HepG2 (cell line): ENCODE measurements around the gene SPAG9. TPM values are rescaled to one million over a fixed set of nuclear protein-coding genes. Genes with fewer than 3 reads are reported as not detected.

Experiments
- ATAC-seq: fragments of 200-7000 bp; cut with Tn5 transposase; 3 replicates; pipeline ENCODE4 v1.9.1; 2020; ENCODE audit warnings: mild to moderate bottlenecking, moderate library complexity
- BruUV-seq: library from RNA; stranded (reverse); fragments of 400-500 nt; replicated peaks from 2 replicates; lab custom pipeline; 2021; lab: Mats Ljungman, UMichigan
- CTCF ChIA-PET: fragments of 300-600 bp; formaldehyde crosslinking; extraction: SDS; loops from one replicate; lab custom pipeline; 2021; ENCODE audit warnings: low total read pairs, inconsistent platforms, low intra/inter-chr PET ratio; lab: Yijun Ruan, JAX
- POLR2A ChIA-PET: fragments of 350-600 bp; sonication (Branson Sonifier 250); formaldehyde crosslinking; loops from one replicate; lab custom pipeline; 2020; ENCODE audit warnings: antibody characterized with exemption, inconsistent platforms; lab: Yijun Ruan, JAX
- DNase-seq: peaks from one replicate; pipeline ENCODE4 v3.0.0-alpha.2; 2015; ENCODE audit warnings: low spot score
- FAIRE-seq: peaks from 3 replicates; lab custom pipeline; 2011; peaks lifted over from hg19 to GRCh38; lab: Jason Lieb, UNC
- H2AFZ ChIP-seq: one replicate; pipeline ENCODE4 v1.6.1; 2011; ENCODE audit warnings: low read length, inconsistent platforms
- H3K27ac ChIP-seq: fragments of 300-600 bp; 3 replicates; pipeline ENCODE4 v1.8.0; 2011; ENCODE audit warnings: mixed run types, mild to moderate bottlenecking, mixed read lengths, low read length, inconsistent platforms; ENCODE audit not compliant: insufficient read depth; ENCODE audit errors: extremely low read length
- H3K27me3 ChIP-seq, 2 experiments: fragments of 200-600 bp in 1 of 2; 2 replicates in 1 of 2; 3 replicates in 1 of 2; pipeline versions ENCODE4 v1.6.0 to v1.8.0; 2011; ENCODE audit warnings: low read length in 2 of 2, mild to moderate bottlenecking in 2 of 2, moderate library complexity in 2 of 2, inconsistent platforms in 1 of 2; ENCODE audit not compliant: insufficient read depth in 2 of 2, control insufficient read depth in 1 of 2
- H3K36me3 ChIP-seq, 2 experiments: fragments of 200-600 bp in 1 of 2; replicated peaks in 1 of 2; 2 replicates in 1 of 2; 3 replicates in 1 of 2; pipeline versions ENCODE4 v1.5.1 to v1.8.0; 2011; ENCODE audit warnings: low read length in 2 of 2, inconsistent platforms in 1 of 2; ENCODE audit not compliant: insufficient read depth in 2 of 2, control insufficient read depth in 1 of 2
- H3K4me1 ChIP-seq: 2 replicates; pipeline ENCODE4 v1.5.1; 2012; ENCODE audit warnings: low read length, inconsistent platforms; ENCODE audit not compliant: insufficient read depth
- H3K4me2 ChIP-seq: 2 replicates; pipeline ENCODE4 v1.6.0; 2011; ENCODE audit warnings: low read depth, low read length, inconsistent platforms
- H3K4me3 ChIP-seq, 3 experiments: fragments of 200-600 bp in 1 of 3; sonication (generic), shearing (Covaris generic) in 1 of 3; replicated peaks in 1 of 3; 2 replicates each; pipeline ENCODE4 v1.5.1; 2011 to 2016; ENCODE audit warnings: low read length in 3 of 3, inconsistent platforms in 2 of 3, low read depth in 2 of 3, mild to moderate bottlenecking in 2 of 3, control low read depth in 1 of 3, mixed read lengths in 1 of 3; ENCODE audit not compliant: insufficient read depth in 1 of 3
- H3K79me2 ChIP-seq: one replicate; pipeline ENCODE4 v1.6.1; 2011; ENCODE audit warnings: low read length, inconsistent platforms; ENCODE audit not compliant: insufficient read depth
- H3K9ac ChIP-seq: 2 replicates; pipeline ENCODE4 v1.6.0; 2011; ENCODE audit warnings: mild to moderate bottlenecking, low read depth, low read length, inconsistent platforms; ENCODE audit not compliant: insufficient read depth
- H3K9me3 ChIP-seq: 2 replicates; pipeline ENCODE4 v1.5.1; 2012; ENCODE audit warnings: mild to moderate bottlenecking, low read length
- H4K20me1 ChIP-seq: 2 replicates; pipeline ENCODE4 v1.6.0; 2011; ENCODE audit warnings: inconsistent platforms, mild to moderate bottlenecking, low read length, moderate library complexity; ENCODE audit not compliant: insufficient read depth
- AHR ChIP-seq: IDR thresholded peaks from 2 replicates; pipeline ENCODE4 v1.6.1; 2018; ENCODE audit warnings: missing genetic modification reagents, missing compliant biosample characterization
- ATAD3A ChIP-seq: sonication (generic); formaldehyde crosslinking; IDR thresholded peaks from 2 replicates; pipeline ENCODE4 v1.4.0; 2020; ENCODE audit warnings: missing genetic modification reagents
- CCAR2 ChIP-seq: fragments of 200-400 bp; formaldehyde crosslinking; optimal IDR thresholded peaks from 2 replicates; pipeline ENCODE3; 2018; ENCODE audit warnings: low read depth, mild to moderate bottlenecking, low read length, moderate library complexity
- HOXA7 ChIP-seq: sonication (generic); formaldehyde crosslinking; IDR thresholded peaks from 2 replicates; pipeline ENCODE4 v1.8.1; 2022; ENCODE audit warnings: mild to moderate bottlenecking, missing genetic modification reagents, moderate library complexity
- KLF13 ChIP-seq: sonication (generic); formaldehyde crosslinking; IDR thresholded peaks from 2 replicates; pipeline ENCODE4 v1.4.0; 2020; ENCODE audit warnings: mild to moderate bottlenecking, missing genetic modification reagents
- MYC ChIP-seq: sonication (generic); formaldehyde crosslinking; IDR thresholded peaks from 2 replicates; pipeline ENCODE4 v1.9.0; 2021; ENCODE audit warnings: missing genetic modification reagents, borderline replicate concordance
- POLR2AphosphoS2 ChIP-seq: IDR thresholded peaks from 2 replicates; pipeline ENCODE4 v1.6.1; 2011; ENCODE audit warnings: low read depth, low read length, improper control_type of control experiment
- RBM22 ChIP-seq: fragments of 200-400 bp; formaldehyde crosslinking; optimal IDR thresholded peaks from 2 replicates; pipeline ENCODE3; 2017; ENCODE audit warnings: mild to moderate bottlenecking, low read length, moderate library complexity
- SNRNP70 ChIP-seq: fragments of 200-400 bp; formaldehyde crosslinking; IDR thresholded peaks from 2 replicates; pipeline ENCODE4 v1.6.1; 2017; ENCODE audit warnings: mild to moderate bottlenecking, low read depth, low read length, moderate library complexity
- SOX13 ChIP-seq, 3 experiments: fragments of 450-650 bp in 1 of 3; sonication (generic) in 1 of 3; formaldehyde crosslinking in 1 of 3; IDR thresholded peaks in 2 of 3; conservative IDR thresholded peaks in 1 of 3; 2 replicates each; pipeline versions ENCODE4 v1.5.0 to v1.6.1; 2016 to 2020; ENCODE audit warnings: antibody characterized with exemption in 1 of 3, mild to moderate bottlenecking in 1 of 3, missing compliant biosample characterization in 1 of 3, missing genetic modification reagents in 1 of 3, moderate library complexity in 1 of 3
- ZNF138 ChIP-seq: sonication (generic); formaldehyde crosslinking; IDR thresholded peaks from 2 replicates; pipeline ENCODE4 v1.5.0; 2020; ENCODE audit warnings: mild to moderate bottlenecking, low read depth, missing genetic modification reagents
- ZNF253 ChIP-seq: sonication (generic); formaldehyde crosslinking; IDR thresholded peaks from 2 replicates; pipeline ENCODE4 v1.8.0; 2022; ENCODE audit warnings: mild to moderate bottlenecking, missing genetic modification reagents, borderline replicate concordance
- ZNF335 ChIP-seq: sonication (generic); formaldehyde crosslinking; IDR thresholded peaks from 2 replicates; pipeline ENCODE4 v1.4.0; 2020; ENCODE audit warnings: missing genetic modification reagents
- ZNF75D ChIP-seq: sonication (generic); formaldehyde crosslinking; IDR thresholded peaks from 2 replicates; pipeline ENCODE4 v1.8.1; 2023; ENCODE audit warnings: missing genetic modification reagents, mild to moderate bottlenecking, borderline replicate concordance
- ZNF772 ChIP-seq: sonication (generic); formaldehyde crosslinking; IDR thresholded peaks from 2 replicates; pipeline ENCODE4 v1.5.0; 2020; ENCODE audit warnings: mild to moderate bottlenecking, missing genetic modification reagents
- whole genome bisulfite sequencing: methylation state at CpG from one replicate; pipeline ENCODE4 v1.1.6; 2017; ENCODE audit warnings: low lambda C conversion rate; 5-methylcytosine and 5-hydroxymethylcytosine counted together
- in situ Hi-C: cut with HindIII; loops from 2 replicates; pipeline ENCODE4 v1.10.0; 2017; ENCODE audit warnings: low pct_unique_long_range_greater_than_20kb; ENCODE audit not compliant: extremely low pct_ligation_motif_present
- intact Hi-C: fragments of 100-400 bp; cut with micrococcal nuclease; formaldehyde crosslinking; loops from one replicate; pipeline ENCODE4 v1.10.0; 2022; ENCODE audit not compliant: unreplicated experiment
- polyA plus RNA-seq, 8 experiments: library from polyadenylated mRNA; depleted of rRNA in 3 of 8; stranded (reverse) in 7 of 8; unstranded in 1 of 8; fragments of >200 nt; fragmentation: Illumina TruSeq in 4 of 8; extraction: Trizol in 4 of 8; gene quantifications; 2 replicates each; pipeline versions ENCODE4 v1.2.1 to v1.2.3, GENCODE V29; 2011 to 2016; ENCODE audit warnings: low read depth in 4 of 8, missing spikeins in 1 of 8, mixed read lengths in 1 of 8; ENCODE audit not compliant: insufficient read depth in 1 of 8
- total RNA-seq, 5 experiments: library from RNA; depleted of rRNA; stranded (reverse); fragments of >200 nt; fragmentation: Illumina TruSeq; extraction: Trizol; gene quantifications; 2 replicates each; pipeline ENCODE4 v1.2.3, GENCODE V29; 2016; ENCODE audit warnings: low read depth in 1 of 5
- TF ChIP-seq, protein P1 (sequence below): sonication (generic); formaldehyde crosslinking; IDR thresholded peaks from 2 replicates; pipeline ENCODE4 v1.4.0; 2020; ENCODE audit warnings: missing genetic modification reagents
- TF ChIP-seq, protein P2 (sequence below): sonication (generic); formaldehyde crosslinking; IDR thresholded peaks from 2 replicates; pipeline ENCODE4 v1.4.0; 2020; ENCODE audit warnings: missing genetic modification reagents
- TF ChIP-seq, protein P3 (sequence below): sonication (generic); formaldehyde crosslinking; IDR thresholded peaks from 2 replicates; pipeline ENCODE4 v1.8.0; 2023; ENCODE audit warnings: mild to moderate bottlenecking, missing genetic modification reagents
- TF ChIP-seq, protein P4 (sequence below): sonication (generic); formaldehyde crosslinking; IDR thresholded peaks from 2 replicates; pipeline ENCODE4 v1.5.1; 2020; ENCODE audit warnings: mild to moderate bottlenecking, missing genetic modification reagents, borderline replicate concordance

SPAG9 gene
- total and polyA plus RNA-seq, 2 of the 13 experiments (the other 11 are each of a cell fraction or from before 2014, with no cell fraction given): 43.2 to 78.6 TPM

GRCh38 chr17:51046514-51047384 is 73.9 kb downstream of the SPAG9 start:
- Histone ChIP-seq H3K27ac (peak overlapping the region; percentile 37), H3K4me1 (peaks cover 17% of the 10 kb centered on the region), H3K4me2 (no peak overlapping the region), H2AFZ (no peak overlapping the region), H3K9me3 (no peaks in the 10 kb centered on the region), H3K79me2 (peaks cover 4% of the 10 kb centered on the region), H4K20me1 (peaks cover 4% of the 10 kb centered on the region; the same call in 1 of the 2 replicates), H3K9ac (no peak overlapping the region), H3K4me3 (no peak overlapping the region), H3K36me3 (peaks cover 0 to 12% of the 10 kb centered on the region in 2 experiments; a peak in 3 of 5 replicates), H3K27me3 (no peaks in the 10 kb centered on the region)
- peak; percentile 61; the same call in 2 of the 3 replicates for ATAC-seq
- intact Hi-C loops: no loop called here
- ChIA-PET POLR2A (interaction anchor here (0.8 kb wide), 1 partner anchor 74 kb away, joined by 3 read pairs; the partner anchor contains the start of gene SPAG9), CTCF (no interaction called here)
- no TSS peak for BruUV-seq
- peak; percentile 13 for DNase-seq
- 92% methylated on average over 12 of the region's 13 CpGs for WGBS
- no peak for FAIRE-seq
- in situ Hi-C loops: no loop called here
- TF ChIP-seq CCAR2 (no peak), MYC (CRISPR knock-in tag) (no peak), HOXA7 (no peak), SOX13 (IDR thresholded peaks at IDR 0.05) (no peak), SOX13 (CRISPR knock-in tag; conservative IDR thresholded peaks at IDR 0.05 in 1 of 2, IDR thresholded peaks at IDR 0.05 in 1 of 2) (no peak), ZNF75D (CRISPR knock-in tag) (no peak), ZNF253 (no peak), ZNF138 (CRISPR knock-in tag) (no peak), SNRNP70 (no peak), ZNF772 (CRISPR knock-in tag) (no peak), ATAD3A (CRISPR knock-in tag) (no peak), AHR (CRISPR knock-in tag) (no peak), RBM22 (peak; percentile 49), ZNF335 (CRISPR knock-in tag) (no peak), KLF13 (no peak), POLR2AphosphoS2 (no peak)
- TF ChIP-seq, protein P1, sequence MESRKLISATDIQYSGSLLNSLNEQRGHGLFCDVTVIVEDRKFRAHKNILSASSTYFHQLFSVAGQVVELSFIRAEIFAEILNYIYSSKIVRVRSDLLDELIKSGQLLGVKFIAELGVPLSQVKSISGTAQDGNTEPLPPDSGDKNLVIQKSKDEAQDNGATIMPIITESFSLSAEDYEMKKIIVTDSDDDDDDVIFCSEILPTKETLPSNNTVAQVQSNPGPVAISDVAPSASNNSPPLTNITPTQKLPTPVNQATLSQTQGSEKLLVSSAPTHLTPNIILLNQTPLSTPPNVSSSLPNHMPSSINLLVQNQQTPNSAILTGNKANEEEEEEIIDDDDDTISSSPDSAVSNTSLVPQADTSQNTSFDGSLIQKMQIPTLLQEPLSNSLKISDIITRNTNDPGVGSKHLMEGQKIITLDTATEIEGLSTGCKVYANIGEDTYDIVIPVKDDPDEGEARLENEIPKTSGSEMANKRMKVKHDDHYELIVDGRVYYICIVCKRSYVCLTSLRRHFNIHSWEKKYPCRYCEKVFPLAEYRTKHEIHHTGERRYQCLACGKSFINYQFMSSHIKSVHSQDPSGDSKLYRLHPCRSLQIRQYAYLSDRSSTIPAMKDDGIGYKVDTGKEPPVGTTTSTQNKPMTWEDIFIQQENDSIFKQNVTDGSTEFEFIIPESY: peak; percentile 93
- TF ChIP-seq, protein P2, sequence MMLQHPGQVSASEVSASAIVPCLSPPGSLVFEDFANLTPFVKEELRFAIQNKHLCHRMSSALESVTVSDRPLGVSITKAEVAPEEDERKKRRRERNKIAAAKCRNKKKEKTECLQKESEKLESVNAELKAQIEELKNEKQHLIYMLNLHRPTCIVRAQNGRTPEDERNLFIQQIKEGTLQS: 0 out of 2 replicates have a peak, but pooled peaks have one; percentile 36
- TF ChIP-seq, protein P3, sequence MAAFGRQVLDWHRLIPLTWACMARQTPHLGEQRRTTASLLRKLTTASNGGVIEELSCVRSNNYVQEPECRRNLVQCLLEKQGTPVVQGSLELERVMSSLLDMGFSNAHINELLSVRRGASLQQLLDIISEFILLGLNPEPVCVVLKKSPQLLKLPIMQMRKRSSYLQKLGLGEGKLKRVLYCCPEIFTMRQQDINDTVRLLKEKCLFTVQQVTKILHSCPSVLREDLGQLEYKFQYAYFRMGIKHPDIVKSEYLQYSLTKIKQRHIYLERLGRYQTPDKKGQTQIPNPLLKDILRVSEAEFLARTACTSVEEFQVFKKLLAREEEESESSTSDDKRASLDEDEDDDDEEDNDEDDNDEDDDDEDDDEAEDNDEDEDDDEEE (CRISPR knock-in tag): 0 out of 2 replicates have a peak, but pooled peaks have one; percentile 43
- TF ChIP-seq, protein P4, sequence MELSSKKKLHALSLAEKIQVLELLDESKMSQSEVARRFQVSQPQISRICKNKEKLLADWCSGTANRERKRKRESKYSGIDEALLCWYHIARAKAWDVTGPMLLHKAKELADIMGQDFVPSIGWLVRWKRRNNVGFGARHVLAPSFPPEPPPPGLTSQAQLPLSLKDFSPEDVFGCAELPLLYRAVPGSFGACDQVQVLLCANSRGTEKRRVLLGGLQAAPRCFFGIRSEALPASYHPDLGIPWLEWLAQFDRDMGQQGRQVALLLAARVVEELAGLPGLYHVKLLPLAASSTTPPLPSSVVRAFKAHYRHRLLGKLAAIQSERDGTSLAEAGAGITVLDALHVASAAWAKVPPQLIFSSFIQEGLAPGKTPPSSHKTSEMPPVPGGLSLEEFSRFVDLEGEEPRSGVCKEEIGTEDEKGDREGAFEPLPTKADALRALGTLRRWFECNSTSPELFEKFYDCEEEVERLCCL (CRISPR knock-in tag): no peak
